KMS-11 (cell line): Measurements from ENCODE around the gene SRR.

Experiments used
- H2AFZ ChIP-seq: fragments of 200-600 bp; sonication (generic); 2 replicates; pipeline ENCODE4 v1.6.1; 2016; ENCODE audit warnings: antibody characterized with exemption, mixed run types, low read depth
- H3K27ac ChIP-seq: fragments of 200-600 bp; sonication (generic); 2 replicates; pipeline ENCODE4 v1.6.1; 2016; ENCODE audit warnings: mild to moderate bottlenecking, mixed run types
- H3K27me3 ChIP-seq: fragments of 200-600 bp; sonication (generic); 2 replicates; pipeline ENCODE4 v1.6.1; 2017; ENCODE audit warnings: mild to moderate bottlenecking, low read depth, mixed run types, moderate library complexity; ENCODE audit not compliant: insufficient read depth
- H3K36me3 ChIP-seq: fragments of 200-600 bp; sonication (generic); 2 replicates; pipeline ENCODE4 v1.6.1; 2017; ENCODE audit warnings: mild to moderate bottlenecking, mixed run types; ENCODE audit not compliant: insufficient read depth
- H3K4me1 ChIP-seq: fragments of 200-600 bp; sonication (generic); 2 replicates; pipeline ENCODE4 v1.6.1; 2016; ENCODE audit warnings: mild to moderate bottlenecking, low read depth, mixed run types; ENCODE audit not compliant: poor library complexity, severe bottlenecking
- H3K4me2 ChIP-seq: fragments of 200-600 bp; sonication (generic); 2 replicates; pipeline ENCODE4 v1.7.0; 2016; ENCODE audit warnings: mild to moderate bottlenecking, mixed run types
- H3K4me3 ChIP-seq: fragments of 200-600 bp; sonication (generic); IDR thresholded peaks from 2 replicates; pipeline ENCODE4 v1.6.1; 2017; ENCODE audit warnings: low read depth, low read length, mixed read lengths; ENCODE audit not compliant: insufficient read depth
- H3K79me2 ChIP-seq: fragments of 200-600 bp; sonication (generic); 2 replicates; pipeline ENCODE4 v1.6.1; 2016; ENCODE audit warnings: low read depth, mixed run types; ENCODE audit not compliant: insufficient read depth
- H3K9ac ChIP-seq: fragments of 200-600 bp; sonication (generic); 2 replicates; pipeline ENCODE4 v1.6.1; 2016; ENCODE audit warnings: mild to moderate bottlenecking, mixed run types
- H4K20me1 ChIP-seq: fragments of 200-600 bp; sonication (generic); 2 replicates; pipeline ENCODE4 v1.6.1; 2016; ENCODE audit warnings: mild to moderate bottlenecking, mixed run types; ENCODE audit not compliant: insufficient read depth
- TF ChIP-seq, protein P1 (sequence below): fragments of 200-600 bp; sonication (generic); conservative IDR thresholded peaks from 2 replicates; pipeline ENCODE4 v1.6.1; 2017; ENCODE audit warnings: low read depth, mild to moderate bottlenecking, antibody characterized with exemption, low read length, moderate library complexity, mixed read lengths

SRR gene

DNA sequence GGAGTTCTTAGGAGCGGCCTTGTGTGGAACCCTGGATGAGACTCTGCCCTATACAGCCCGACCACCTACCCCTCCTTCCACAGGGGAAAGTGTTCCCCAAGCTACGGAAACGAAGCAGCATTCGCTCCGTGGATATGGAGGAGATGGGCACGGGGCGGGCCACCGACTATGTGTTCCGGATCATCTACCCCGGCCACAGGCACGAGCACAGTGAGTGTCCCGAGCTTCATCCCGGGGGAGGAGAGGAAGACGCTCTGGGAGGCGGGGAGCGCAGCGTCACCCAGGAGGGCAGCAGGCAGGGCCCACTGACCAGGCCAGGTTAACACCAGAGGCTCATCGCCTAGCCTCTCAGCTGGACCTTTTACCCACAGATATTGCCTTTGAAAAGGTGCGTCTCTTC, 61.4 kb downstream of the SRR start:
- Histone ChIP-seq H4K20me1 (no peaks in the 10 kb centered on the region), H3K27me3 (no peaks in the 10 kb centered on the region), H3K79me2 (no peaks in the 10 kb centered on the region), H3K27ac (no peak overlapping the region), H3K4me2 (no peak overlapping the region), H2AFZ (no peak overlapping the region), H3K4me3 (no peak overlapping the region), H3K4me1 (no peaks in the 10 kb centered on the region), H3K36me3 (no peaks in the 10 kb centered on the region), H3K9ac (no peak overlapping the region)
- TF ChIP-seq, protein P1, sequence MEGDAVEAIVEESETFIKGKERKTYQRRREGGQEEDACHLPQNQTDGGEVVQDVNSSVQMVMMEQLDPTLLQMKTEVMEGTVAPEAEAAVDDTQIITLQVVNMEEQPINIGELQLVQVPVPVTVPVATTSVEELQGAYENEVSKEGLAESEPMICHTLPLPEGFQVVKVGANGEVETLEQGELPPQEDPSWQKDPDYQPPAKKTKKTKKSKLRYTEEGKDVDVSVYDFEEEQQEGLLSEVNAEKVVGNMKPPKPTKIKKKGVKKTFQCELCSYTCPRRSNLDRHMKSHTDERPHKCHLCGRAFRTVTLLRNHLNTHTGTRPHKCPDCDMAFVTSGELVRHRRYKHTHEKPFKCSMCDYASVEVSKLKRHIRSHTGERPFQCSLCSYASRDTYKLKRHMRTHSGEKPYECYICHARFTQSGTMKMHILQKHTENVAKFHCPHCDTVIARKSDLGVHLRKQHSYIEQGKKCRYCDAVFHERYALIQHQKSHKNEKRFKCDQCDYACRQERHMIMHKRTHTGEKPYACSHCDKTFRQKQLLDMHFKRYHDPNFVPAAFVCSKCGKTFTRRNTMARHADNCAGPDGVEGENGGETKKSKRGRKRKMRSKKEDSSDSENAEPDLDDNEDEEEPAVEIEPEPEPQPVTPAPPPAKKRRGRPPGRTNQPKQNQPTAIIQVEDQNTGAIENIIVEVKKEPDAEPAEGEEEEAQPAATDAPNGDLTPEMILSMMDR, result no peak

DNA sequence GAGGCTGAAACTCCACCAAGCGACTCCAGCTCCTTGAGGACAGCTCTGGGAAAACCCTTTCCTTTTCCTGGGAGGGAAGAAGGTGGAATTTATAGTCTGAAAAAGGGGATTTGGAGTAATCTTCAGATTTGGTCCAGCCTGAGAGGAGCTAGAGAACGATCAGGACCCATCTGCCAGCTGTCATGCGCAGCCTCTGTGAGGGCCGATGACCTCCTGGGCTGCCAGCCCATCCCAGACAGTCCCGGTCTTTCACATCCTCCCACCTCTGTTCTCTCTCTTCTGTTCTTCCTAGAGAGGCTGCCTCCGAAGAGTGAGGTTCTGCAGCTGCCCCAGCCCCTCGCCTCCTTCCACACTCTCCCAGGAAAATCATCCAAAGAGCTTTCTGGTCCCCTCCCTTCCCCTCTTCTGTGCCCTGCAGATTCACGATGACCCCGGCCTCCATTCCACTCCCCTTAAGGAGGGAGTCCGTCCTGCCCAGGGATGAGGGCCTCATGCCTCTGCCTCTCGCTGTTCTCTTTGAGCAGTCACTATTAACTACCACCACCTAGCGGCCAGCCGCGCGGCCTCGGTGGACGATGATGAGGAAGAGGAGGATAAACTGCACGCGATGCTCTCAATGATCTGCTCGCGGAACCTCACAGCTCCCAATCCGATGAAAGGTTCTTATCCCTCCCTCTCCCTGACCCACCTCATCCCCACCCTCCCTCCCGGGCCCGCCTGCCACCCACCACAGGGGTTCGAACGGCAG, 63.2 kb downstream of the SRR start:
- no peak overlapping the region for H3K9ac ChIP-seq
- H3K4me1 ChIP-seq, result no peaks in the 10 kb centered on the region
- no peak overlapping the region for H3K4me3 ChIP-seq
- H3K4me2 ChIP-seq, result no peak overlapping the region
- H3K79me2 ChIP-seq, result no peaks in the 10 kb centered on the region
- no peak overlapping the region for H2AFZ ChIP-seq
- no peaks in the 10 kb centered on the region for H3K27me3 ChIP-seq
- no peak overlapping the region for H3K27ac ChIP-seq
- TF ChIP-seq, protein P1, result no peak
- no peaks in the 10 kb centered on the region for H3K36me3 ChIP-seq
- no peaks in the 10 kb centered on the region for H4K20me1 ChIP-seq

DNA sequence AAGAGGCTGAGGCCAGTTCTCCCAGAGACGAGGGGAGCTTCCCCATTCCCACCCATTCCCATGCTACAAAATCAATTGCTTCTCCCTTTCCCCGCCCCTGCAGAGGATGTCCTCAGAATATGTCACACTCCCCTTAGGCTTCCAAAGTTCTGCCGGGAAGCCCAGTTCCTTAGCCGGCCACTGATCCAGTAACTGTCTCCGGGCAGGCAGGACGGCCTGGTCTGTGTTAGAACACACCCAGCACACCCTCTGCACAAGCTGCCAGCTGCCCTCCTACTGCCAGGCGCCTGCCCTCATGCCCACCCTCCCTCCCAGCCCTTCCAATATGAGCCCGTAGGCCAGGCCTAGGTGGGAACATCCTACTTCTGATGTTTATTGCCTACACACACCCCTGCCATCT, 64.6 kb downstream of the SRR start:
- no peaks in the 10 kb centered on the region for H3K79me2 ChIP-seq
- no peak overlapping the region for H3K4me3 ChIP-seq
- TF ChIP-seq, protein P1, result no peak
- H3K4me2 ChIP-seq, result no peak overlapping the region
- H3K9ac ChIP-seq, result no peak overlapping the region
- H3K36me3 ChIP-seq, result no peaks in the 10 kb centered on the region
- no peaks in the 10 kb centered on the region for H3K4me1 ChIP-seq
- H2AFZ ChIP-seq, result no peak overlapping the region
- no peak overlapping the region for H3K27ac ChIP-seq
- no peaks in the 10 kb centered on the region for H3K27me3 ChIP-seq
- no peaks in the 10 kb centered on the region for H4K20me1 ChIP-seq

DNA sequence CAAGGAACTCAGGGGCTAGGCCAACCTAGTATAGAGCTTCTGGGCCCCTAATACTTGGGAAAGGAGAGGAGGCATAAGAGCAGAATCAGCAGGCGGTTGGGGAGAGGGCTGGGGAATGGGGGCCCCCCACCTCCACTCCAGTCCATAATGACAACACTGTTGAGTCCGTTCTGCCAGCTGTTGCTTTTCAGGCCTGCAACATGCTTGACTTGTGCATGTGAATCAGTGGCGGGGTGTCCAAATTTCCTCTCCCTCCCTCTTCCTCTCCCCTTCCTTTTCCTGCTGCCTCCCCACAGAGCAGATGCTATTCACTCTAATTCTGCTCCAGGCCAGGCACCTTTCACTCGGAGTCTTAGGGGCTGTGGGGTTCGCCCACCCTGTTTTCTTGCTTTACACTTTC, 65.3 kb downstream of the SRR start:
- Histone ChIP-seq H3K27me3 (no peaks in the 10 kb centered on the region), H2AFZ (no peak overlapping the region), H3K4me1 (no peaks in the 10 kb centered on the region), H3K4me2 (no peak overlapping the region), H3K36me3 (no peaks in the 10 kb centered on the region), H3K4me3 (no peak overlapping the region), H3K27ac (no peak overlapping the region), H3K79me2 (no peaks in the 10 kb centered on the region), H4K20me1 (no peaks in the 10 kb centered on the region), H3K9ac (no peak overlapping the region)
- TF ChIP-seq, protein P1, result no peak
